ENCODE measurements around the gene SRL. TPM values are rescaled to one million over a fixed set of nuclear protein-coding genes. Genes with fewer than 3 reads are reported as not detected.

SRL gene
- total RNA-seq, 1 experiment from 2014 or later = 0.11 TPM

GRCh38 chr16:4239682-4240175 is 2.2 kb downstream of the SRL start:
- peaks cover 25% of the 10 kb centered on the region for H3K4me1 Mint-ChIP-seq
- peaks cover 6% of the 10 kb centered on the region; the same call in 1 of the 2 replicates for H3K36me3 Mint-ChIP-seq
- ATAC-seq (no peak), DNase-seq (ENCODE audit: low spot score) (no peak)
- POLR2A ChIA-PET = no interaction called here
- H3K9me3 Mint-ChIP-seq = peaks cover 11% of the 10 kb centered on the region
- no peaks in the 10 kb centered on the region for H3K27me3 Mint-ChIP-seq (ENCODE audit: low read depth)
- CTCF ChIA-PET = interaction anchor here (1.0 to 2.7 kb wide), 4 partner anchors 14 to 70 kb away, joined by 3 to 21 read pairs (median 3); no protein-coding TSS in a partner anchor
- TF ChIP-seq FOXJ3 (CRISPR knock-in tag; IDR thresholded peaks at IDR 0.05; ENCODE audit: borderline replicate concordance) (no peak), TEAD1 (CRISPR knock-in tag; IDR thresholded peaks at IDR 0.05) (no peak), SOX15 (CRISPR knock-in tag; IDR thresholded peaks at IDR 0.05) (no peak), ESRRA (CRISPR knock-in tag; IDR thresholded peaks at IDR 0.05; ENCODE audit: borderline replicate concordance) (no peak), CDX4 (CRISPR knock-in tag; IDR thresholded peaks at IDR 0.05; ENCODE audit: borderline replicate concordance) (no peak), ATF2 (CRISPR knock-in tag; IDR thresholded peaks at IDR 0.05; ENCODE audit: borderline replicate concordance, low read depth) (no peak), ELF4 (CRISPR knock-in tag; IDR thresholded peaks at IDR 0.05; ENCODE audit: low read depth) (no peak), NR2C2 (CRISPR knock-in tag; IDR thresholded peaks at IDR 0.05) (no peak), HMGA2 (CRISPR knock-in tag; IDR thresholded peaks at IDR 0.05) (no peak), FOXK1 (CRISPR knock-in tag; IDR thresholded peaks at IDR 0.05) (no peak)
- TF ChIP-seq, protein P1, sequence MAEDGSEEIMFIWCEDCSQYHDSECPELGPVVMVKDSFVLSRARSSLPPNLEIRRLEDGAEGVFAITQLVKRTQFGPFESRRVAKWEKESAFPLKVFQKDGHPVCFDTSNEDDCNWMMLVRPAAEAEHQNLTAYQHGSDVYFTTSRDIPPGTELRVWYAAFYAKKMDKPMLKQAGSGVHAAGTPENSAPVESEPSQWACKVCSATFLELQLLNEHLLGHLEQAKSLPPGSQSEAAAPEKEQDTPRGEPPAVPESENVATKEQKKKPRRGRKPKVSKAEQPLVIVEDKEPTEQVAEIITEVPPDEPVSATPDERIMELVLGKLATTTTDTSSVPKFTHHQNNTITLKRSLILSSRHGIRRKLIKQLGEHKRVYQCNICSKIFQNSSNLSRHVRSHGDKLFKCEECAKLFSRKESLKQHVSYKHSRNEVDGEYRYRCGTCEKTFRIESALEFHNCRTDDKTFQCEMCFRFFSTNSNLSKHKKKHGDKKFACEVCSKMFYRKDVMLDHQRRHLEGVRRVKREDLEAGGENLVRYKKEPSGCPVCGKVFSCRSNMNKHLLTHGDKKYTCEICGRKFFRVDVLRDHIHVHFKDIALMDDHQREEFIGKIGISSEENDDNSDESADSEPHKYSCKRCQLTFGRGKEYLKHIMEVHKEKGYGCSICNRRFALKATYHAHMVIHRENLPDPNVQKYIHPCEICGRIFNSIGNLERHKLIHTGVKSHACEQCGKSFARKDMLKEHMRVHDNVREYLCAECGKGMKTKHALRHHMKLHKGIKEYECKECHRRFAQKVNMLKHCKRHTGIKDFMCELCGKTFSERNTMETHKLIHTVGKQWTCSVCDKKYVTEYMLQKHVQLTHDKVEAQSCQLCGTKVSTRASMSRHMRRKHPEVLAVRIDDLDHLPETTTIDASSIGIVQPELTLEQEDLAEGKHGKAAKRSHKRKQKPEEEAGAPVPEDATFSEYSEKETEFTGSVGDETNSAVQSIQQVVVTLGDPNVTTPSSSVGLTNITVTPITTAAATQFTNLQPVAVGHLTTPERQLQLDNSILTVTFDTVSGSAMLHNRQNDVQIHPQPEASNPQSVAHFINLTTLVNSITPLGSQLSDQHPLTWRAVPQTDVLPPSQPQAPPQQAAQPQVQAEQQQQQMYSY (CRISPR knock-in tag; IDR thresholded peaks at IDR 0.05) = no peak
- no peak overlapping the region for H3K27ac Mint-ChIP-seq
- no peak overlapping the region for H3K4me3 Mint-ChIP-seq

GRCh38 chr16:4239020-4239419 is 2.9 kb downstream of the SRL start:
- ATAC-seq (no peak), DNase-seq (ENCODE audit: low spot score) (no peak)
- ChIA-PET CTCF (interaction anchor here (0.7 to 2.7 kb wide), 5 partner anchors 15 to 300 kb away, joined by 3 to 21 read pairs (median 3); no protein-coding TSS in a partner anchor), POLR2A (interaction anchor here (0.7 kb wide), 1 partner anchor 19 kb away, joined by 3 read pairs; no protein-coding TSS in a partner anchor)
- no peak overlapping the region for H3K4me3 Mint-ChIP-seq
- H3K27me3 Mint-ChIP-seq (ENCODE audit: low read depth) = no peaks in the 10 kb centered on the region
- H3K4me1 Mint-ChIP-seq = peaks cover 20% of the 10 kb centered on the region
- H3K36me3 Mint-ChIP-seq = peaks cover 5% of the 10 kb centered on the region; the same call in 1 of the 2 replicates
- TF ChIP-seq IRF2 (CRISPR knock-in tag; IDR thresholded peaks at IDR 0.05; ENCODE audit: borderline replicate concordance, low read depth) (no peak), TEAD1 (CRISPR knock-in tag; IDR thresholded peaks at IDR 0.05) (no peak), ARID4B (CRISPR knock-in tag; IDR thresholded peaks at IDR 0.05; ENCODE audit: borderline replicate concordance) (no peak), KAT7 (CRISPR knock-in tag; IDR thresholded peaks at IDR 0.05; ENCODE audit: borderline replicate concordance) (no peak), ZSCAN18 (CRISPR knock-in tag; IDR thresholded peaks at IDR 0.05) (no peak)
- no peak overlapping the region for H3K27ac Mint-ChIP-seq
- peaks cover 7% of the 10 kb centered on the region for H3K9me3 Mint-ChIP-seq
